ENCODE data around the gene ENTHD1.

Gene ENTHD1

DNA sequence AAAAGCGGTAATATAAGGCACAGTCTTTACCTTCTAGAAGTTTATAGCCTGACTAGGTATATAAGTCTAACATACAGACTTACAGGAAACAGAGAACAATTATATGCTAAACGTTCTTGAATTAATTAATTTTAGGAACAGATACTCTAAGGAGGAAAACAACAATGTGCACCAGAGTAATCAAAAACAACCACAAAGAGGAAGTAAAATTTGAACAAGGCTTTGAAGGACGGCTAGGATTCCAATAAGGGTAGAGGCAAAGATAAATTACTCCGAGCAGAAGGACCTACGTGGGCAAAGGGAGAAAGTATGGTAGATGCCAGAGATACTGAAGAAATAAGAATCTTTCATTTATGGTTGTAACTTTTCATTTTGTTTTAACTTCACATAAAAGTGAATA is 54.4 kb downstream of the ENTHD1 start:
- no peak for DNase-seq

DNA sequence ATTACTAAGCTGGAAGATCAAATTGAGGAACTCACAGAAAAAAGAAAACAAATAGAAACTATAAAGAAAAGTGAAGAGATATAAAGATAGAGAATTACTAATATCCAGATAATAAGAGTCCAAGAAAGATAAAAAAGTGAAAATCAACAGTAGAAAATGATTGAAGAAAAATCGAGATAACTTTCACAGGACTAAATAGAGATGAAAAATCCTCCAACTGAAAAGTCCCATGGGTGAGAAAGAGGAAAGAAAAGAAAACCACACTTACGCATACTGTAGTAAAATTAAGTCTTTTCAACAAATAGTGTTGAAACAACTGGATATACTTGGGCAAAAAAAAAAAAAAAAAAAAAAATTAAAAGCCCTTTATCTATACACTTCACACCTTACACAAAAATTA is 60.0 kb downstream of the ENTHD1 start:
- no peak for DNase-seq

- DNase-seq = no peak
Measured at GRCh38 chr22:39833093-39833492, 60.5 kb downstream of the ENTHD1 start.

DNA sequence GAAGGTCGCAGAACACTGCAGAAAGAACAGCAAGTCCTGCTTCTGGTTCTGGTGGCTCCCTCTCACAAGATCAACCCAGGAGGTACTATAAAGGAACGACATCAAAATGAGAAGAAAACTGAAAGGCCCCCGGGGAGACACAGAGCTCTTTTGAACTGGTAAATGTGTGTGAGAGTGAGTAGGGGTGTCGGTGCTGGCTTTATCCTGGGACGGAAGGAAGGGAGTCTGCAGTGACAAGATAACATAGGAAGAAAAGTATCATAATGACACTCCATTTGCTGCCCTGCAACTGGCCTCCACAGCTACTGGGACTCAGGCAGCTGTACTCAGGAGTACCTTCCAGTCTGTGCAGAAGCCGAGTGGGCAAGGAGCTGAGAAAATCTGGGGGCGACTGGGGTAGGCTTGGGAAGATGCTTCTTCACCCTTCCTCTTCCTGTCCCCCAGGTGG is 60.9 kb downstream of the ENTHD1 start:
- no peak for DNase-seq

DNA sequence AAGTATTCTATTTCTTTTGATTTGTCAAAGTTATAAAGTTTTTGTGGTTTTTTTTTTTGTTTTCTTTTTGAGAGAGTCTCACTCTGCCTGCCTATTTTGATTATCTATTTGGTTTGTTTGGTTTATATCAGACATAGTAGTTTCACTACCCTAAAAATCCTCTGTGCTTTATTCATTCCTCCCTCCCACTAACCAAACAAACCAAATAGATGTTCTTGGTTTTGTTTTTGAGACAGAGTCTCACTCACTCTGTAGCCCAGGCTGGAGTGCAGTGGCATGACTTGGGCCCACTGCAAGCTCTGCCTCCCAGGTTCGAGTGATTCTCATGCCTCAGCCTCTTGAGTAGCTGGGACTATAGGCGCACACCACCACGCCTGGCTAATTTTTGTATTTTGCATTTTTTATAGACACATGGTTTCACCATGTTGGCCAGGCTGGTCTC is 67.9 kb downstream of the ENTHD1 start:
- DNase-seq = no peak

DNA sequence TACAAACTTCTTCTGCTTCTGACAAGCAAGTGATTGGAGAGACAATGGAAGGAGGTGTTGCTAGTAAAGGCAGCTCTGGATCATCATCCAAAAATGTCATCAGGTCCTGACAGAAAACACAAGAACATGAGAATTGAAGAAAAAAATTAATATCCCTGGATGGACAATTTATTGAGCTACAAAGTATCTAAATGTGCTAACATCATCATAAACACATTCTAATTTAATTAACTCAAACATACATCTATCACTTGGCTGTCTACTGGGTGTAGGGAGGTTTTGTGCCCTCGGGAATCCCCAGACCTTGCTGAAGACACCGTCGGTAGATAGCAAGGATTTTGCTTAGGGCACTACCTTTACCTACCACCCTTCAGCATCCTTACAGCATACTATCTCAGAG is 72.6 kb downstream of the ENTHD1 start:
- no peak for DNase-seq

- DNase-seq = peak; percentile 22
Measured at GRCh38 chr22:39820256-39820655, 73.3 kb downstream of the ENTHD1 start.

GRCh38 chr22:39819429-39819828 is 74.1 kb downstream of the ENTHD1 start:
- no peak for DNase-seq

DNA sequence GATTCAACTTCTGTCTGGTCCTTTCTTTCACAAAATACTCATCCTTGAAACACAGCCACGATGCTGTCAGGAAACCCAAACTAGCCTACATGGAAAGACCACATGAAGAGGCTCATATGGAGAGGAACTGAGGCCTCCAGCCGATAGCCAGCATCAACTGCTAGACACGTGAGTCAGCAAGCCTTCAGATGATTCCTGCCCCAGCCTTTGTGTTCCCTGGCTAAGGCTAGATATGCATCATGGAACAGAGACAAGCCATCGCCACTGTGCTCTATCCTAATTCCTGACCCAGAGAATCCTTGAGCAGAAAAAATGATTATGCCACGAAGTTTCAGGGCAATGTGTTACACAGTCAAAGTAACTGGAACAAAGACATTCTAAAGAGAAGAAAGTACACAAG is 75.5 kb downstream of the ENTHD1 start:
- no peak for DNase-seq

GRCh38 chr22:39815932-39816331 is 77.6 kb downstream of the ENTHD1 start:
- no peak for DNase-seq

- DNase-seq = no peak
Measured at GRCh38 chr22:39814899-39815298, 78.7 kb downstream of the ENTHD1 start.

DNA sequence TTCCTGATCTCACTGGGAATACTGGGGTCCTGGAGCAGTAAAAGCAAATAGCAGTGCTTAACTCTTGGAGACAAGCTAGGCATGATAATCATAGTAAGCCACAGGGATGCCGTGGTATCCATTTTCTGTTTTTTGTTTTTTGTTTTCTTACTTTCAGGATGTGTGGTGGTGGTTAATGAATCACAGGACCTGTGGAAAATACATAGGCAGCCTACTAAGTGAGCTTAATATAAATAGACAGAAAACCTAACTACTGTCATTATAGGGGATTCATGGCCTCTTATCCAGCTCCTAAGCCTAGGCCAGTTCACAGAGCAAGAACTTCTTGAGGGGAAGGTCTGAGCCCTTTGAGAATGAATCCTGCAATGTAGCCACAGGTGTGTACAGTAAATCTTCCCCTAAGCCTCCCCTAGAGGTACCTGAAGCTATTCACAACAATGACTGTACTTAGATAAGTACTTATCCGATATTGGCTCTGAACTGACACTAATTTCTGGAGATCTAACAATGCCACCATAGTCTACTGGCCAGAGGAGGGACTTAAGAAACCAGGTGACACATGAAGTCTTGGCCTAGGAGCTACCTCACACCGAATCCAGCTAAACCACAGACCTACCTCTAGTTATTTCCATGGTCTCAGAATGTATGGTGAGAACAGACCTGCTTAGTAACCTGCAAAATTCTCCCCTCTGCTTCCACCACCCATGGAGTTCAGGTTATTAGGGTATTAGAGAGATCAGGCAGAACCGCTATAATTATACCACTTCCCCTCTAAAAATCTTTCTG is 83.6 kb downstream of the ENTHD1 start:
- DNase-seq = no peak

- DNase-seq = no peak
Measured at GRCh38 chr22:39808081-39808480, 85.5 kb downstream of the ENTHD1 start.

GRCh38 chr22:39806109-39806508 is 87.5 kb downstream of the ENTHD1 start:
- DNase-seq = no peak

DNA sequence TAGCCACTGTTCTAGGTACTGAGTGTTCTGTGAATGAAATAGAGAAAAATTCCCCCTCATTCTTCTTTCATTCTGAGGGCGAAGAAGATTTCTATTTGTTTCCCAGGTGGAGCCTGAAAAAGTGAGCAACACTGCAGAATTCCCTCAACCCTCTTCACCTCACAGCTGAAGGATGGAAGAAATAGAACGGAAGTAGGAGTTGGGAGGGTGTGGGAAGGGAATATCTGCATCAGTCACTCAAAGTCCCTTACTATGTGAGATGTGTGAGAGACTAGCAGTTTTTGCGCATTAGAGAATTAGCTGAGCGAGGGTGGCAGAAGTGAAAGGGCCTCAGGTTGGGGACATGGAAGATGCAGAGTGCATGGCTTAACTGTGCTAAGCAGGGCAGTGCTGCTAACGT is 88.4 kb downstream of the ENTHD1 start:
- DNase-seq = no peak

DNA sequence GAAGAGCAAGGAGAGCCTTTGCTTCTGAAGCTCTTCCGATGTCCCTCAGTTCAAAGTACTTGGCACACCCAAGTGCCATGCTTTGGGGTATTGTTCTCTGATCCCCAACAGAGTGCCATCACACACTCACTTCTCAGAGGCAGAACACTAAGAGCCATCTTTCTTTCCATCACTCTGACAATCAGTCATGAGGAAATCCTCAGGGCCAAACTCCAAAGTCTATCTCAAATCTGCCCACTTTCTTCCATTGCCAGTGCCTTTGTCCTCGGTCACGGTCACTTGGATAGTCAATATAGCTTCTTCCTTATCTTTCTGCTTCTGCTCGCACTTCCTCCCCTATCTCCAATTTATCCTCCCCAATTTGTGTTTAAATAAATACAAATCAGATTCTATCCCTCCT is 90.9 kb downstream of the ENTHD1 start:
- no peak for DNase-seq

DNA sequence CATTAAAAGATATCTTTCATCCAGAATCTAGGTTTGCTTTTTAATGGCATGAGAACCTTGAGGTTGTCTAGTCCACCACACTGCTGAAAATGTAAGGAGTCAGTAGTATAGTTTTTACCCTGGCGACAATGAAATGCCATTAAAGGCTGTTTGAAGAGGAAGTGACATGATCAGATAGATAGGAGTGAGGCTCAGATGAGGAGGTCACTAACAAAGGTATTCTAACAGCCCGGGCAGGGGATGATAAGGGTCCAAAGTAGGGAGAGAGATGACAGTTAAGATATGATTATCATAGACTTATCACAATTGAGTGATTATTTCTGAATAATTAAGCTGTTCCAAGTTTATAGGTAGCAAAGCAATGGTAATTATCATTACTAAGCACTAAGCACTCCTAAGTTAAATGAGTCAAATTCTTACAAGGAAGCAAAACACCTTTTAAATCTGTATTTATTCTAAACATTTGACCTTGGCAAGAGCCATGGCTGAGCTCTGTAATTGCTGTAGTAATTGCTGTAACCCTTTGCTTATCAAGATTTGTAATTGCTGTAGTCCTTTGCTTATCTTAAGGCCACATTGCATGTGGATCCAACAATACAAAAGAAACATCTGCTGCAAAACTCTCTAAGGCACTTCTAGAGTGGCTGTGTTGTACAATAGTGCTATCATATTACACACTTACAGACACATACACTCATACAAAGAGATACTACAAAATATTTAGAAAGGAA is 92.6 kb downstream of the ENTHD1 start:
- DNase-seq = no peak

DNA sequence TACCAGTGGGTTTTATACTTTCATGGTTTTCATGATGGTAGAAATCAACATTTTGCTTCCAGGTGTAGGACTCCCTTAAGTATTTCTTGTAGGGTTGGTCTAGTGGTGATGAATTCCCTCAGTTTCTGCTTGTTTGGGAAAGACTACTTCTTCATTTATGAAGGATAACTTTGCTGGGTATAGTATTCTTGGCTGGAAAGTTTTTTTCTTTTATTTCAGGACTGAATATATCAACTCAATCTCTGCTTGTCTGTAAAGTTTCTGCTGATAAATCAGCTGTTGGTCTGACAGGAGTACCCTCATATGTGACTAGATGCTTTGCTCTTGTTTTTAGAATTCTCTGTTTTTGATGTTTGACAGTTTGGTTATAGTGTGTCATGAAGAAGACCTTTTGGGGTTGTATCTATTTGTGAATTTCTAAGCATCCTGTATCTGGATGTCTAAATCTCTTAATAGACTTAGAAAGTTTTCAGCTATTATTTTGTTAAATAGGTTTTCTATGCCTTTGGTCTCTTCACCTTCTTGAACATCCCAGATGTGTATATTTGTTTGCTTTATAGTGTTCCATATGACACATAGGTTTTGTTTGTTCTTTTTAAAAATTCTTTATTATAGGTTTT is 95.9 kb downstream of the ENTHD1 start:
- DNase-seq = no peak

- no peak for DNase-seq
Measured at GRCh38 chr22:39789788-39790187, 103.8 kb downstream of the ENTHD1 start.

- no peak for DNase-seq
Measured at GRCh38 chr22:39785232-39785631, 108.3 kb downstream of the ENTHD1 start.

- no peak for DNase-seq
Measured at GRCh38 chr22:39777716-39778454, 115.7 kb downstream of the ENTHD1 start.

- no peak for DNase-seq
Measured at GRCh38 chr22:39776295-39777009, 117.1 kb downstream of the ENTHD1 start.

Measured in kidney glomerular epithelial cell (primary cell).